Tibial artery (tissue), 4 donors: ENCODE measurements around the gene SLCO2A1.

Source experiments
- DNase-seq, 2 donors: peaks; one replicate each; pipeline ENCODE4 v3.0.0-alpha.2; 2019
- H3K27ac ChIP-seq, 2 donors: fragments of 200-600 bp; sonication (generic) in 1 of 2; 1 replicate in 1 of 2; 2 replicates in 1 of 2; pipeline ENCODE4 v1.5.1; 2018 to 2019; ENCODE audit warnings: mild to moderate bottlenecking in 1 of 2
- H3K27me3 ChIP-seq, 2 donors: fragments of 200-600 bp; sonication (generic) in 1 of 2; one replicate each; pipeline versions ENCODE4 v1.5.1 to v1.6.0; 2016 to 2019
- H3K36me3 ChIP-seq, 3 donors: fragments of 200-600 bp; sonication (generic) in 2 of 3; one replicate each; pipeline ENCODE4 v1.5.1; 2016 to 2019; ENCODE audit warnings: mild to moderate bottlenecking in 2 of 3
- H3K4me1 ChIP-seq, 4 donors: fragments of 200-600 bp; sonication (generic) in 2 of 4; 1 replicate in 3 of 4; 2 replicates in 1 of 4; pipeline ENCODE4 v1.5.1; 2016 to 2019
- H3K4me3 ChIP-seq, 2 donors: fragments of 200-600 bp; sonication (generic) in 1 of 2; 1 replicate in 1 of 2; 2 replicates in 1 of 2; pipeline ENCODE4 v1.5.1; 2018 to 2019; ENCODE audit warnings: mild to moderate bottlenecking in 2 of 2
- H3K9me3 ChIP-seq, 3 donors: fragments of 200-600 bp; sonication (generic) in 1 of 3; one replicate each; pipeline ENCODE4 v1.5.1; 2016 to 2019
- CTCF ChIP-seq, 2 experiments: fragments of 200-600 bp in 1 of 2; fragments of 450-650 bp in 1 of 2; IDR thresholded peaks; one replicate each; pipeline ENCODE4 v1.5.1; 2017 to 2019; ENCODE audit warnings: antibody characterized with exemption in 2 of 2, mild to moderate bottlenecking in 1 of 2, moderate library complexity in 1 of 2
- intact Hi-C: fragments of 100-400 bp; cut with DNase I; formaldehyde crosslinking; loops from one replicate; pipeline ENCODE4 v1.15.0; 2023; ENCODE audit warnings: low total_unique reads

SLCO2A1 gene

GRCh38 chr3:133977568-133977967 is 52.2 kb downstream of the SLCO2A1 start:
- Histone ChIP-seq H3K4me1 (no peaks in the 10 kb centered on the region), H3K9me3 (no peaks in the 10 kb centered on the region), H3K4me3 (no peak overlapping the region), H3K27ac (no peak overlapping the region), H3K36me3 (no peaks in the 10 kb centered on the region), H3K27me3 (no peaks in the 10 kb centered on the region)
- TF ChIP-seq CTCF (IDR thresholded peaks at IDR 0.05): no peak
- DNase-seq: no peak
- intact Hi-C loops: no loop called here

GRCh38 chr3:133973249-133973980 is 56.3 kb downstream of the SLCO2A1 start:
- no peaks in the 10 kb centered on the region for H3K9me3 ChIP-seq
- no peak overlapping the region for H3K27ac ChIP-seq
- H3K27me3 ChIP-seq: no peaks in the 10 kb centered on the region
- no peaks in the 10 kb centered on the region for H3K36me3 ChIP-seq
- H3K4me3 ChIP-seq: no peak overlapping the region
- no peak for TF ChIP-seq CTCF (IDR thresholded peaks at IDR 0.05)
- no peaks in the 10 kb centered on the region for H3K4me1 ChIP-seq
- intact Hi-C loops: no loop called here
- no peak for DNase-seq

- Histone ChIP-seq H3K4me1 (no peaks in the 10 kb centered on the region), H3K4me3 (no peak overlapping the region), H3K9me3 (no peaks in the 10 kb centered on the region), H3K27ac (no peak overlapping the region), H3K27me3 (no peaks in the 10 kb centered on the region), H3K36me3 (no peaks in the 10 kb centered on the region)
- no peak for TF ChIP-seq CTCF (IDR thresholded peaks at IDR 0.05)
- no peak for DNase-seq
- intact Hi-C loops: no loop called here
These were observed 57.6 kb downstream of the SLCO2A1 start for GRCh38 chr3:133972156-133972555.

GRCh38 chr3:133970916-133971315 is 58.8 kb downstream of the SLCO2A1 start:
- H3K36me3 ChIP-seq: no peaks in the 10 kb centered on the region
- H3K27ac ChIP-seq: no peak overlapping the region
- H3K27me3 ChIP-seq: no peaks in the 10 kb centered on the region
- H3K4me3 ChIP-seq: no peak overlapping the region
- no peaks in the 10 kb centered on the region for H3K9me3 ChIP-seq
- no peaks in the 10 kb centered on the region for H3K4me1 ChIP-seq
- DNase-seq: no peak
- no peak for TF ChIP-seq CTCF (IDR thresholded peaks at IDR 0.05)
- intact Hi-C loops: no loop called here

GRCh38 chr3:133970339-133970738 is 59.4 kb downstream of the SLCO2A1 start:
- H3K36me3 ChIP-seq: no peaks in the 10 kb centered on the region
- no peaks in the 10 kb centered on the region for H3K9me3 ChIP-seq
- intact Hi-C loops: no loop called here
- H3K4me1 ChIP-seq: no peaks in the 10 kb centered on the region
- H3K4me3 ChIP-seq: no peak overlapping the region
- no peak for TF ChIP-seq CTCF (IDR thresholded peaks at IDR 0.05)
- H3K27ac ChIP-seq: no peak overlapping the region
- no peak for DNase-seq
- no peaks in the 10 kb centered on the region for H3K27me3 ChIP-seq
